GM12891 (cell line): ENCODE data around the gene RHEX.

Experiments used
- POLR2A ChIP-seq: IDR thresholded peaks from 2 replicates; pipeline ENCODE4 v1.6.1; 2011; ENCODE audit warnings: low read depth, low read length, control low read depth
- POLR2AphosphoS5 ChIP-seq: IDR thresholded peaks from 2 replicates; pipeline ENCODE4 v1.6.1; 2011; ENCODE audit warnings: low read depth, low read length, control low read depth
- SPI1 ChIP-seq: IDR thresholded peaks from 2 replicates; pipeline ENCODE4 v1.6.1; 2011; ENCODE audit warnings: low read depth, low read length, control low read depth
- TAF1 ChIP-seq: IDR thresholded peaks from 2 replicates; pipeline ENCODE4 v1.6.1; 2011; ENCODE audit warnings: low read depth, low read length, control low read depth

DNA sequence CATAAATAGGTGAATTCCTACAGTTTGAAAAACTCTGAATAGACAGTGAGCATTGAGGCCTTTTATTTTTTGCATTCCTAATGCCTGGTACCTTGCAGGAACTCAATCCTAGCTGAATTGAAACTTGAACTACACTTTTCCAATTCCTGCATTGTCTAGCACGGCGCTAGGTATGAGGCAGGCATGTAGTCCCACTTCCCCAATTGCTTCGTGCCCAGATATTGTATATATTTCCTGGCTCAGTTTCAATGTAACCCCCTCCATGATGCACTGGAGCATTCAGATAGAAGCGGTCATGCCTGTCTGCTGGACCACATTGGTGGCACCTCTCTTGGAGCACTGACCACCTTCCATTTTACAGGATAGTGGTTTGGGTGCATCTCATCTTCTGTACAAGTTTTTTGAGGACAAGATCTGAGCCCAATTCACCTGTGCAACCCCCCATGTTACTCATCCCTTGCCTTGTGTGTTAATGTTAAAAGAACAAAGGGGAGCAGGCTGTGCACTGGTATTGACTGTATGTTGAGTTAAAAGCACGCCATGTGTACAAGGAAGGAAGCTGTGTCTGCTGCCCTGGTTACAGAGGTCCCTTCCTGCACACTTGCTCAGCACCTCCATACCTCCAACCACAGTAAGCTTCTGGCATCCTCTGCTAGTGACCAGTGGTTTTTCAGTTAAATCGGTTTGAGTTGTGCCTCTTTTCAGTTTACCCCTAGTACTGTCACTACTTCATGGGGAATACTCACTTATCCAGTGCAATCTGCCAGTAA is 39.8 kb upstream of the RHEX start:
- TF ChIP-seq TAF1 (no peak), POLR2AphosphoS5 (no peak), POLR2A (no peak), SPI1 (peak; percentile 22; the same call in 1 of the 2 replicates)
